GM12875 (cell line): ENCODE data around the gene PKD1L1.

Source experiments
- H3K4me3 ChIP-seq: one replicate; pipeline ENCODE4 v1.5.1; 2011; ENCODE audit warnings: low read depth, low read length, control low read depth
- TF ChIP-seq, protein P1 (sequence below): IDR thresholded peaks from 2 replicates; pipeline ENCODE4 v1.5.1; 2011; ENCODE audit warnings: low read depth, mild to moderate bottlenecking, control low read depth, inconsistent platforms, low read length, moderate library complexity, borderline replicate concordance; ENCODE audit not compliant: insufficient read depth

Gene PKD1L1

GRCh38 chr7:47937065-47937687 is 11.1 kb downstream of the PKD1L1 start:
- TF ChIP-seq, protein P1, sequence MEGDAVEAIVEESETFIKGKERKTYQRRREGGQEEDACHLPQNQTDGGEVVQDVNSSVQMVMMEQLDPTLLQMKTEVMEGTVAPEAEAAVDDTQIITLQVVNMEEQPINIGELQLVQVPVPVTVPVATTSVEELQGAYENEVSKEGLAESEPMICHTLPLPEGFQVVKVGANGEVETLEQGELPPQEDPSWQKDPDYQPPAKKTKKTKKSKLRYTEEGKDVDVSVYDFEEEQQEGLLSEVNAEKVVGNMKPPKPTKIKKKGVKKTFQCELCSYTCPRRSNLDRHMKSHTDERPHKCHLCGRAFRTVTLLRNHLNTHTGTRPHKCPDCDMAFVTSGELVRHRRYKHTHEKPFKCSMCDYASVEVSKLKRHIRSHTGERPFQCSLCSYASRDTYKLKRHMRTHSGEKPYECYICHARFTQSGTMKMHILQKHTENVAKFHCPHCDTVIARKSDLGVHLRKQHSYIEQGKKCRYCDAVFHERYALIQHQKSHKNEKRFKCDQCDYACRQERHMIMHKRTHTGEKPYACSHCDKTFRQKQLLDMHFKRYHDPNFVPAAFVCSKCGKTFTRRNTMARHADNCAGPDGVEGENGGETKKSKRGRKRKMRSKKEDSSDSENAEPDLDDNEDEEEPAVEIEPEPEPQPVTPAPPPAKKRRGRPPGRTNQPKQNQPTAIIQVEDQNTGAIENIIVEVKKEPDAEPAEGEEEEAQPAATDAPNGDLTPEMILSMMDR = no peak
- H3K4me3 ChIP-seq = peak overlapping the region; percentile 31

DNA sequence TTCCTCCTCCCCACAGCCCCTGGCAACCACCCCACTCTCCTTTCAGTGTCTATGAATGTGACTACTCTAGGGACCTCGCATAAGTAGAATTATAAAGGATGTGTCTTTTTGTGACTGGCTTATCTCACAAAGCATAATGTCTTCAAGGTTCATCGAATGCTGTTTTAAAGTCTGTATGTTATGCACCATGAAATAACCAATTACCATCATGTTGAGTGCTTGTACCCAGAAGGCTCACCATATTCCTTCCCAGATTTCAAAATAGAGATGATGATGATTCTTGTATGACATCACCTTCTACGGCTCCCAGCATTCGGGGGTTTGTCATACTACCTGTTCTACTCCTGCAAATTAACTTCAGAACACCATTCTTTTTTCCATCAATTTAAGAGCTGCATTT is 11.9 kb downstream of the PKD1L1 start:
- TF ChIP-seq, protein P1 = no peak
- H3K4me3 ChIP-seq = no peak overlapping the region

DNA sequence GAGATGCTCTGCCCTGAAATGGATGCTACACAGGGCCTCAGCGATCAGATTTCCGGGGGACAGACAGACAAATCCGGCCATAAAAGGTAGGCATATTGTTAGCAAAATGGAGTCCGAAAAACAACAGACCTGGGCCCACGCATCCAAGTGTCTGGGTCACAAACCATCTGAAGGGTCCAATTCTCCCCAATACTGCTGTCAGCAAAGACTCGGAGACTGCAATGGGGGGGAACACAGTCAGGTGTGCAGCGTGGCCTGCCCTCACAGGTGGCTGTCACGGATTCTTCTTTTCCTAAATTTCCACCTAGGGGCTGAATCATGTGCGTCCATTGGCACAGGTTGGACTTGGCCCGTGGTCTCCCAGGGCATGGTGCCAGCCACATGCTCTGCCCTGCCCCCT is 12.9 kb downstream of the PKD1L1 start:
- H3K4me3 ChIP-seq = no peak overlapping the region
- TF ChIP-seq, protein P1 = no peak

- TF ChIP-seq, protein P1 = no peak
Observed at GRCh38 chr7:47934831-47935230, 13.4 kb downstream of the PKD1L1 start.

GRCh38 chr7:47933215-47933614 is 15.1 kb downstream of the PKD1L1 start:
- TF ChIP-seq, protein P1 = no peak

More at GRCh38 chr7:47934831-47935230, 13.4 kb downstream of the PKD1L1 start:
- no peak overlapping the region for H3K4me3 ChIP-seq

GRCh38 chr7:47932466-47933037 is 15.7 kb downstream of the PKD1L1 start:
- TF ChIP-seq, protein P1 = no peak
- no peak overlapping the region for H3K4me3 ChIP-seq

More at GRCh38 chr7:47933215-47933614, 15.1 kb downstream of the PKD1L1 start:
- no peak overlapping the region for H3K4me3 ChIP-seq

DNA sequence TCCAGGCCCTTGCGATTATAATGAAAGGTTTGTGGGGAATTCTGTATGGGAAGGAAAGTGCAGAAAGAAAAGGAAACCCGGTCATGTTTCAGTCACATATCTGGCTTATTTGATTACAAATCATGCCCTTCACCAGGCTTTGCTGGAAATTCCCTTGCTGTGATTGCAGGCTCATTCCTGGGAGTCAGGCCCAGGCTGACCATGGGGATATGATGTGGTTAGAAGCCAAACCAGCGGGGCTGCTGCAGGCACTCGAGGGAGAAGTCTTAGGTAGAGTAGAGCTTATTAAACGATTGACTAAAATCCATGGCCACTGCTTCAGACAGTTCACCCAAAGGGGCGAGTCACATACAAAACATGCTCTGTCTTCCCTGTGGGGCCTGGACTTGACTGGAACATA is 16.2 kb downstream of the PKD1L1 start:
- TF ChIP-seq, protein P1 = no peak
- no peak overlapping the region for H3K4me3 ChIP-seq
